ENCODE data around the gene ZDHHC12.

DNA sequence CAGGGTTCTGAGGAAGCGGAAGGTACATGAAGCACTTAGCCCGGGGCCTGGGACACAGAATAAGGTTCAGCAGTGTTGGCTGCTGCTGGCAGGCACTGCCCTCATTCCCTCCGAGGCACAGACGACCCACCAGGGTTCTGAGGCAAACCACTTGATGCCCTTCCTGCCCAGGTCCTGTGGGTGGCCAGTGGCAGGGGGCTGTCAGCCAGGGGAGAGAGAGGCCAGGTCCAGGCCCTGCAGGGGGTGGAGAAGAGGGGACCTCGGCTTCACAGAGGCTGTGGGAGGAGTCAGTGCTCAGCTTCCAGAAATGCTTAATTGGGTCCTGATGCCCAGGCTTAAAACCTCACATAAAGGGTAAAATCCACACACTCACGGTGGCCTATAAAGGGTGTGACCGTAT is 4.4 kb upstream of the ZDHHC12 start:
- TF ChIP-seq ZNF274 (IDR thresholded peaks at IDR 0.05; ENCODE audit: low read depth, low read length) (no peak), SUZ12 (IDR thresholded peaks at IDR 0.05; ENCODE audit: extremely low read depth, insufficient read depth, insufficient read length) (no peak)
